Naive thymus-derived CD8-positive, alpha-beta T cell (primary cell): Measurements from ENCODE around the gene KATNB1. TPM values are rescaled to one million over a fixed set of nuclear protein-coding genes. Genes with fewer than 3 reads are reported as not detected.
"Not testable (repeated sequence)": the region's sequence is repeated elsewhere in the genome, so short reads cannot be mapped to it uniquely, and the experiment has no call there.

ENCODE experiments used
- ATAC-seq, 2 donors: fragments of 150-1000 bp; cut with Tn5 transposase in 1 of 2; sonication (Bioruptor Pico), chemical (Tn5 transposase) in 1 of 2; 1 replicate in 1 of 2; 2 replicates in 1 of 2; pipeline ENCODE4 v1.10.0; 2021; ENCODE audit warnings: mild to moderate bottlenecking in 2 of 2, moderate library complexity in 2 of 2
- POLR2A ChIA-PET: fragments of 350-600 bp; sonication (Branson Sonifier 250); formaldehyde crosslinking; loops from one replicate; lab custom pipeline; 2021; ENCODE audit warnings: antibody characterized with exemption; lab: Charles Lee
- DNase-seq, 10 donors: peaks; one replicate each; pipeline versions ENCODE4 v3.0.0 to v3.0.0-alpha.2; 2020 to 2022
- H3K27ac Mint-ChIP-seq, 10 donors: one replicate each; pipeline ENCODE4 v1.8.0; 2020 to 2022; ENCODE audit warnings: mild to moderate bottlenecking in 10 of 10, mixed read lengths in 10 of 10, moderate library complexity in 4 of 10, inconsistent platforms in 1 of 10
- H3K27me3 Mint-ChIP-seq, 5 donors: one replicate each; pipeline ENCODE4 v1.8.0; 2021 to 2022; ENCODE audit warnings: mixed read lengths in 5 of 5
- H3K36me3 Mint-ChIP-seq, 3 donors: one replicate each; pipeline ENCODE4 v1.8.0; 2020 to 2022; ENCODE audit warnings: mixed read lengths in 3 of 3, mild to moderate bottlenecking in 2 of 3, inconsistent platforms in 1 of 3
- H3K4me1 Mint-ChIP-seq, 4 donors: one replicate each; pipeline ENCODE4 v1.8.0; 2021 to 2022; ENCODE audit warnings: mixed read lengths in 4 of 4
- H3K4me3 Mint-ChIP-seq, 10 donors: one replicate each; pipeline ENCODE4 v1.8.0; 2020 to 2022; ENCODE audit warnings: mild to moderate bottlenecking in 10 of 10, mixed read lengths in 10 of 10, moderate library complexity in 6 of 10, inconsistent platforms in 1 of 10
- H3K9me3 Mint-ChIP-seq, 9 donors: one replicate each; pipeline ENCODE4 v1.8.0; 2020 to 2022; ENCODE audit warnings: mixed read lengths in 9 of 9, mild to moderate bottlenecking in 3 of 9, inconsistent platforms in 1 of 9, moderate library complexity in 1 of 9
- polyA plus RNA-seq, 3 donors: library from polyadenylated mRNA; unstranded; fragments of 300-500 nt; fragmentation: Illumina TruSeq; gene quantifications; one replicate each; pipeline ENCODE4 v1.2.3, GENCODE V29; 2021
- total RNA-seq, 8 experiments: library from RNA in 2 of 8; stranded (reverse) in 2 of 8; gene quantifications; one replicate each; pipeline ENCODE4 v1.2.3 and lab custom pipeline; 2021 to 2026

KATNB1 gene
- total and polyA plus RNA-seq, 5 experiments from 2014 or later: 16.3 to 28.6 (median 26.1) TPM

- H3K27me3 Mint-ChIP-seq, POLR2A ChIA-PET, H3K36me3 Mint-ChIP-seq, ATAC-seq, H3K4me3 Mint-ChIP-seq, H3K27ac Mint-ChIP-seq, DNase-seq: not testable (repeated sequence)
- Mint-ChIP-seq H3K4me1 (peaks cover 7 to 14% (median 10%) of the 10 kb centered on the region in 4 donors), H3K9me3 (peaks cover 0 to 20% (median 4%) of the 10 kb centered on the region in 9 donors)
Observed at GRCh38 chr16:57729852-57730251, 5.7 kb upstream of the KATNB1 start.

DNA sequence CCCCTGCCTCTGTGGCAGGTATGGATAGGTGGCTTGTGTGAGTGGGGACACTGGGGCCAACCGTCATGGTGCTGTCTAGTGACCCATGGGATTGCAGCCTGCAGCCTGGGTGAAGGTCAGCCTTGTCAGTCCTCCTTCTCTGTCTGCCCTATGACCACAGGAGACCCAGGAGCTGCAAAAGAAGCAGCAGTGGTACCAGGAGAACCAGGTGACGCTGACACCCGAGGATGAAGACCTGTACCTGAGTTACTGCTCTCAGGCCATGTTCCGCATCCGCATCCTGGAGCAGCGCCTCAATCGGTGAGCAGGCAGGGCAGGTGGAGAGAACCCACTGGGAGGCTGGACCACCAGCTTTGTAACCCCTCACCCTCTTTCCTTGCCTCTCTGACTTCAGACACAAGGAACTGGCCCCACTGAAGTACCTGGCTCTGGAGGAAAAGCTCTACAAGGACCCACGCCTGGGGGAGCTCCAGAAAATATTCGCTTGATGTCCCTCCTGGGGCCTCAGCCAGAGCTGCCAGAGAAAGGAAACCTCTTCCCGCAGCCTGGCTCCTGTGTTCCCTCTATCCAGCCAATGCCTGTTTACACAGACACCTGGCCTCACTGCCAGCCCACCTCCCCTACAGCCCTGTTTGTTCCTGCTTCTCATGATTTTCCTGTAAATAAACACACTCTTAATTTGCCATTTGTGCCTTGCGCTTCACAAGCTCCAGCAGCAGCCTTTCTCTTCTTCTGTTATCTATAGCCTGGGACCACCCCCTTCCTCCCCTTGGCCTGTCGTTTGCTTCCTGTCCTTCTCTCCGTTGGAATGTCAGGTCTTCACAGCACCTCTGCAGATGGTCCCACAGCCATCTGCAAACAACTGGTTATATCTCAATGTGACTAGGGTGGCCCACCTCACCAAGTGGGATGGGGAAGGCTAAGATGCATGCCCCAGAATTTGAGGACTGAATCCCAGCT lies 4.5 kb upstream of the KATNB1 start:
- ATAC-seq (no peak), DNase-seq (no peak)
- peak overlapping the region in 2 of 10 donors; percentile 13 to 49 for H3K27ac Mint-ChIP-seq
- H3K36me3 Mint-ChIP-seq: peaks cover 0 to 6% (median 0%) of the 10 kb centered on the region in 3 donors
- H3K9me3 Mint-ChIP-seq: peaks cover 0 to 20% (median 4%) of the 10 kb centered on the region in 9 donors
- POLR2A ChIA-PET: no interaction called here
- peaks cover 0 to 2% (median 0%) of the 10 kb centered on the region in 5 donors for H3K27me3 Mint-ChIP-seq
- H3K4me1 Mint-ChIP-seq: peaks cover 11 to 22% (median 17%) of the 10 kb centered on the region in 4 donors
- no peak overlapping the region for H3K4me3 Mint-ChIP-seq

DNA sequence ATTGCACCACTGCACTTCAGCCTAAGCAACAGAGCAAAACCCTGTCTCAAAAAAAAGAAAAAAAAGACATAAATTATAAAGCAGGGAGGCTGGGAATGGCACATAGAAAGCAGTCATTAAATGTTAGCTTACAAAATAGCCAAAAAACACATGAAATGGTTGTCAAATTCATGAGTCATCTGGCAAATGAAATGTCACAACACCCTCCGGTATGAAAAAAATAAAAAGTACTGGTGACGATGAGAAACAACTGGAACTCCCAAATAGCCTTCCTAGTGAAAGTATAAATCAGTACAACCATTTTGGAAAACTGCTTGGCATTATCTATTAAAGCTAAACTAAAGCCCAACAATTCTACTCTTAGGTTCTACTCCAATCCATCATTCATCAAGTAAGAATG lies 3.5 kb upstream of the KATNB1 start:
- Mint-ChIP-seq H3K4me1 (peaks cover 17 to 31% (median 27%) of the 10 kb centered on the region in 4 donors), H3K27ac (no peak overlapping the region), H3K4me3 (no peak overlapping the region), H3K27me3 (peaks cover 0 to 2% (median 0%) of the 10 kb centered on the region in 5 donors), H3K36me3 (peaks cover 0 to 6% (median 0%) of the 10 kb centered on the region in 3 donors), H3K9me3 (peaks cover 0 to 20% (median 4%) of the 10 kb centered on the region in 9 donors)
- DNase-seq (no peak), ATAC-seq (no peak)
- POLR2A ChIA-PET: no interaction called here

- POLR2A ChIA-PET: no interaction called here
- no peak for ATAC-seq
- H3K9me3 Mint-ChIP-seq: peaks cover 0 to 20% (median 4%) of the 10 kb centered on the region in 9 donors
- peak overlapping the region in 5 of 10 donors; percentile 47 to 80 (median 62) for H3K4me3 Mint-ChIP-seq
- peak overlapping the region in 3 of 10 donors; percentile 8 to 62 (median 41) for H3K27ac Mint-ChIP-seq
- no peak for DNase-seq
- peaks cover 0 to 6% (median 0%) of the 10 kb centered on the region in 3 donors for H3K36me3 Mint-ChIP-seq
- peaks cover 0 to 2% (median 0%) of the 10 kb centered on the region in 5 donors for H3K27me3 Mint-ChIP-seq
- H3K4me1 Mint-ChIP-seq: peaks cover 15 to 38% (median 31%) of the 10 kb centered on the region in 4 donors
Observed at GRCh38 chr16:57732714-57733113, 2.9 kb upstream of the KATNB1 start.

- POLR2A ChIA-PET: interaction anchor here (0.6 to 2.8 kb wide), 7 partner anchors 8 to 658 kb away, joined by 3 to 17 read pairs (median 4); partner anchors contain the start of genes GINS3, USB1 and ZNF319
- peak overlapping the region; percentile 92 to 100 (median 96) for H3K4me3 Mint-ChIP-seq
- no peak for DNase-seq
- peaks cover 0 to 2% (median 0%) of the 10 kb centered on the region in 5 donors for H3K27me3 Mint-ChIP-seq
- peaks cover 0 to 6% (median 0%) of the 10 kb centered on the region in 3 donors for H3K36me3 Mint-ChIP-seq
- peak overlapping the region; percentile 92 to 99 (median 96) for H3K27ac Mint-ChIP-seq
- H3K4me1 Mint-ChIP-seq: peaks cover 11 to 44% (median 31%) of the 10 kb centered on the region in 4 donors
- ATAC-seq: no peak
- peaks cover 0 to 13% (median 4%) of the 10 kb centered on the region in 9 donors for H3K9me3 Mint-ChIP-seq
Observed at GRCh38 chr16:57734308-57734924, 1.2 kb upstream of the KATNB1 start.

DNA sequence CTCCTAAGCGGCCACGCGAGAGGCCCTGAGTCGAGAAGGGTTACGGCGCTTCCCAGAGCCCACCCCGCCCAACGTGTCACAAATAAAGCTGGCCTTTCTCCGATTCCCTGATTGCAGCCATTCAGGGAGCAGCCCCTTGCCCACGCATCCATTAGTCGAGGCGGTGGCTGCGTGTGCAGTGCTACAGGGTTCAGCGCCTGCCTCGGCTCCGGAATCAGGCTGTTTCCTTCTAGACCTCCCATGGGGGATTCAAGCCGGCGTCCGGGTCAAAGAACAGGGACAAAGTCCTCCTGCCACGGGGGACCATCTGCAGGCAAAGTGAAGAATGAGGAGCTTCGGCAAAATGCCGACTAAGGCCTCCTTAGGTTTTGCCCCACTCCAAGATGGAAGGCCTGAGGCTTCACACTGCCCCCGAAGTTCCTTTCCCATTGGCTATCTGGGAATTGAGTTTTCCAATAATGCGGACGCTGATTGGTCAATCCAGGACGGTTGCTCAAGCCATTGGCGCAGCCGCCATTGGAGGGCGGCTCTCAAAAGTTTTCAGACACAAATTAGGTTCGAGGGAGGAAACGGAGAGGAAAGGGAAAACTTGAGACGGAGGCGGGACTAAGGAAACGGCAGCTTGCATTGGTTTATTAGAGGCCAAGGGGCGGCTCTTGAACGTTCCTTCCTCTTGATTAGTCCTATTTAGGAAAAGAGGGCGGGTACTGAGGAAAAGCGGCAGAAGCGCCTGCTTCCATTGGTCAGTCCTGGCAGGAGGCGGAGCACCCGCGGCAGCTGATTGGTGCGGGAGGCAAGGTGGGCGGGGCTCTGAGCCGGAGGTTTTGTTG lies 430 bp upstream of the KATNB1 start:
- H3K4me1 Mint-ChIP-seq: peaks cover 11 to 44% (median 31%) of the 10 kb centered on the region in 4 donors
- H3K27ac Mint-ChIP-seq: peak overlapping the region; percentile 92 to 99 (median 96)
- peaks cover 0 to 6% (median 0%) of the 10 kb centered on the region in 3 donors for H3K36me3 Mint-ChIP-seq
- POLR2A ChIA-PET: interaction anchor here (0.6 to 2.8 kb wide), 13 partner anchors 9 to 657 kb away, joined by 3 to 17 read pairs (median 4); partner anchors contain the start of genes CFAP20, CIAPIN1, COQ9 and GINS3
- H3K4me3 Mint-ChIP-seq: peak overlapping the region; percentile 92 to 100 (median 96)
- peaks cover 0 to 11% (median 4%) of the 10 kb centered on the region in 9 donors for H3K9me3 Mint-ChIP-seq
- DNase-seq: peak; percentile 94 to 99 (median 98)
- peak; percentile 88 for ATAC-seq
- peaks cover 0 to 2% (median 0%) of the 10 kb centered on the region in 5 donors for H3K27me3 Mint-ChIP-seq

DNA sequence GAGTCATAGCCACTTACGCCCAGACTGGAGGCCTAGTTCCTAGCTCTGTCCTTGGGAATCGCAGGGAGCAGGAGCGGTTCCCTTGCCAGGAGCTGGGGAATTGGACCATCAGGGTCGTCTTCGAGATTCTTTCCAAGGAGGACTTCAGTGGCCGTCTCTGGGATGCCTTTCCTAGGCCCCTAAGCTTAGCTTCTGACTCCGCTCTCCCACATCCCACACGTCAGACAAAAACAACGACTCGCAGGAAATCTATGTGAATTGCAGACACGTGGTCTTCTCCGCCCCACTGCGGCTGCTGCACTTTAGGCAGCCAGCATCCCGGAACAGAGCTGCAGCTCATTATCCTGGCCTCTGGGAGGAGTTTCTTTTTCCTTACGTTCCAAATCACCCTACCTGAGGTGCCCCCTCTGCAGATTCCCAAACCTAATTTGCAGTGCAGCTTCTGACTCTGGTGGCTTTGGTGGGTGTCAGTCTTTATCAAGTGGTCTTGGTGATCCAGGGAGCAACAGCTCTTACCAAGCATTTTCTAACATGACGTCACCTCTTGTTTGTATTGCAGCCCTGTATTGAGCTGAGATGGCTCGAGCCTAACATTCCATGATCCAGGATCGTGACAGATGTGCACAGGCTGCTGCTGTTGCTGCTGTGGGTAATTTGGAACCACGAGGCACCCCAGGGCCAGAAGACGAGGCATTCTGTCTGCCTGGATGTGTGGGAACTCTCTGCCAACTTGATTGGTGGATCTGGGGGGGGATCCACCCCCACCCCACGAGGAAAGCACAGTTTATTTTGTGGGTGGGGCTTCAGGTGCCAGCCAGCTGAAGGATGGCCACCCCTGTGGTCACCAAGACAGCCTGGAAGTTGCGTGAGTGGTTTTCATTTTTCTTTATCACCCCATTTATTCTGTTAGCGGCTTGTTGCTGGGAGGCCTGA lies 1.1 kb downstream of the KATNB1 start:
- peak overlapping the region; percentile 75 to 99 (median 95) for H3K27ac Mint-ChIP-seq
- H3K27me3 Mint-ChIP-seq: peaks cover 0 to 2% (median 0%) of the 10 kb centered on the region in 5 donors
- peaks cover 11 to 44% (median 31%) of the 10 kb centered on the region in 4 donors for H3K4me1 Mint-ChIP-seq
- POLR2A ChIA-PET: interaction anchor here (0.9 to 2.8 kb wide), 5 partner anchors 47 to 393 kb away, joined by 3 to 17 read pairs (median 4); partner anchors contain the start of genes CFAP20, CIAPIN1 and COQ9
- H3K4me3 Mint-ChIP-seq: peak overlapping the region; percentile 92 to 100 (median 96)
- ATAC-seq (no peak), DNase-seq (peak in 9 of 10 donors; percentile 27 to 77 (median 42))
- H3K9me3 Mint-ChIP-seq: peaks cover 0 to 11% (median 4%) of the 10 kb centered on the region in 9 donors
- peaks cover 0 to 7% (median 4%) of the 10 kb centered on the region in 3 donors for H3K36me3 Mint-ChIP-seq

GRCh38 chr16:57738844-57739243 lies 3.3 kb downstream of the KATNB1 start:
- POLR2A ChIA-PET: no interaction called here
- Mint-ChIP-seq H3K27me3 (peaks cover 0 to 2% (median 0%) of the 10 kb centered on the region in 5 donors), H3K4me3 (no peak overlapping the region), H3K9me3 (no peaks in the 10 kb centered on the region), H3K36me3 (peaks cover 0 to 16% (median 4%) of the 10 kb centered on the region in 3 donors), H3K4me1 (peaks cover 11 to 36% (median 24%) of the 10 kb centered on the region in 4 donors), H3K27ac (peak overlapping the region in 1 of 10 donors; percentile 11)
- DNase-seq (peak in 1 of 10 donors; percentile 24), ATAC-seq (no peak)

- no peak for DNase-seq
- peaks cover 0 to 2% (median 0%) of the 10 kb centered on the region in 5 donors for H3K27me3 Mint-ChIP-seq
- H3K4me1 Mint-ChIP-seq: peaks cover 11 to 30% (median 22%) of the 10 kb centered on the region in 4 donors
- no peaks in the 10 kb centered on the region for H3K9me3 Mint-ChIP-seq
- no peak for ATAC-seq
- H3K27ac Mint-ChIP-seq: no peak overlapping the region
- H3K36me3 Mint-ChIP-seq: peaks cover 0 to 26% (median 4%) of the 10 kb centered on the region in 3 donors
- POLR2A ChIA-PET: no interaction called here
- H3K4me3 Mint-ChIP-seq: no peak overlapping the region
Observed at GRCh38 chr16:57739756-57740422, 4.3 kb downstream of the KATNB1 start.

GRCh38 chr16:57740423-57741071 lies 5.0 kb downstream of the KATNB1 start:
- Mint-ChIP-seq H3K9me3 (no peaks in the 10 kb centered on the region), H3K4me3 (no peak overlapping the region)
- POLR2A ChIA-PET: no interaction called here

More at GRCh38 chr16:57740423-57741071, 5.0 kb downstream of the KATNB1 start:
- H3K36me3 Mint-ChIP-seq: peaks cover 0 to 30% (median 4%) of the 10 kb centered on the region in 3 donors
- H3K27ac Mint-ChIP-seq: no peak overlapping the region
- no peak for DNase-seq
- no peaks in the 10 kb centered on the region for H3K27me3 Mint-ChIP-seq
- ATAC-seq: no peak
- H3K4me1 Mint-ChIP-seq: peaks cover 9 to 26% (median 18%) of the 10 kb centered on the region in 4 donors
